Cerebellar cortex (tissue), 1 donor: ENCODE results near the gene GRK6.
"Not testable (repeated sequence)": the region's sequence is repeated elsewhere in the genome, so short reads cannot be mapped to it uniquely, and the experiment has no call there.

ENCODE experiments used
- DNase-seq: peaks from one replicate; pipeline ENCODE4 v3.0.0-alpha.2; 2015; ENCODE audit warnings: low spot score

Gene GRK6

GRCh38 chr5:177399997-177400868 is 26.2 kb upstream of the GRK6 start, which contains the start of gene PFN3:
TSS of gene PFN3 (minus strand) at chr5:177400661. CDS start at chr5:177400576, 85 bp downstream.
- no peak for DNase-seq

GRCh38 chr5:177402271-177403043 is 24.0 kb upstream of the GRK6 start:
- DNase-seq = peak; percentile 57

GRCh38 chr5:177403102-177403791 is 23.2 kb upstream of the GRK6 start:
- DNase-seq = no peak

- DNase-seq = peak; percentile 71
Observed at GRCh38 chr5:177403792-177404640, 22.5 kb upstream of the GRK6 start.

- no peak for DNase-seq
Observed at GRCh38 chr5:177404641-177405179, 21.8 kb upstream of the GRK6 start.

GRCh38 chr5:177405312-177405711 is 21.2 kb upstream of the GRK6 start:
- DNase-seq = no peak

- no peak for DNase-seq
Observed at GRCh38 chr5:177405805-177406204, 20.7 kb upstream of the GRK6 start.

GRCh38 chr5:177409043-177409801 is 17.3 kb upstream of the GRK6 start, which contains the start of gene F12:
TSS of gene F12 (minus strand) at chr5:177409564. CDS start at chr5:177409527, 37 bp downstream.
- DNase-seq = no peak

GRCh38 chr5:177410575-177410974 is 15.9 kb upstream of the GRK6 start:
- DNase-seq = no peak

- no peak for DNase-seq
Observed at GRCh38 chr5:177412603-177413233, 13.8 kb upstream of the GRK6 start.

- DNase-seq = no peak
Observed at GRCh38 chr5:177414481-177414880, 12.0 kb upstream of the GRK6 start.

- not testable (repeated sequence) for DNase-seq
Observed at GRCh38 chr5:177417081-177417480, 9.4 kb upstream of the GRK6 start.

- DNase-seq = no peak
Observed at GRCh38 chr5:177419046-177419445, 7.4 kb upstream of the GRK6 start.

GRCh38 chr5:177420472-177420871 is 6.0 kb upstream of the GRK6 start:
- not testable (repeated sequence) for DNase-seq

- DNase-seq = no peak
Observed at GRCh38 chr5:177421062-177421798, 5.2 kb upstream of the GRK6 start.

- peak; percentile 70 for DNase-seq
Observed at GRCh38 chr5:177423671-177424070, 2.8 kb upstream of the GRK6 start.

GRCh38 chr5:177425196-177425800 is 1.2 kb upstream of the GRK6 start:
- DNase-seq = no peak

- peak; percentile 100 for DNase-seq
Observed at GRCh38 chr5:177425801-177426565, 493 bp upstream of the GRK6 start.
